HepG2 (cell line): Measurements from ENCODE around the gene ZMAT2. TPM values are rescaled to one million over a fixed set of nuclear protein-coding genes. Genes with fewer than 3 reads are reported as not detected.

Experiments
- ARNT ChIP-seq: fragments of 450-650 bp; IDR thresholded peaks from 2 replicates; pipeline ENCODE4 v1.6.1; 2017
- ASH2L ChIP-seq: fragments of 300-600, 200-600 bp; sonication (generic); IDR thresholded peaks from 2 replicates; pipeline ENCODE4 v1.7.0; 2017; ENCODE audit warnings: low read depth, mild to moderate bottlenecking, moderate library complexity, mixed read lengths, low read length; ENCODE audit not compliant: insufficient read length
- BCL6 ChIP-seq: IDR thresholded peaks from 2 replicates; pipeline ENCODE4 v1.6.1; 2016; ENCODE audit warnings: missing genetic modification reagents, missing compliant biosample characterization
- EED ChIP-seq: sonication (generic); formaldehyde crosslinking; IDR thresholded peaks from 2 replicates; pipeline ENCODE4 v1.5.0; 2020; ENCODE audit warnings: mild to moderate bottlenecking, missing genetic modification reagents
- GZF1 ChIP-seq: sonication (generic); formaldehyde crosslinking; IDR thresholded peaks from 2 replicates; pipeline ENCODE4 v1.5.1; 2020; ENCODE audit warnings: mild to moderate bottlenecking, missing genetic modification reagents
- HNF1A ChIP-seq, 2 experiments: sonication (generic) in 1 of 2; formaldehyde crosslinking in 1 of 2; IDR thresholded peaks; 2 replicates each; pipeline versions ENCODE4 v1.4.0 to v1.6.1; 2016 to 2020; ENCODE audit warnings: borderline replicate concordance in 1 of 2, low read depth in 1 of 2, mild to moderate bottlenecking in 1 of 2, missing genetic modification reagents in 1 of 2
- KDM3A ChIP-seq: IDR thresholded peaks from 2 replicates; pipeline ENCODE4 v1.6.1; 2018; ENCODE audit warnings: low read depth, missing compliant biosample characterization
- KLF11 ChIP-seq: IDR thresholded peaks from 2 replicates; pipeline ENCODE4 v1.6.1; 2016; ENCODE audit warnings: missing compliant biosample characterization
- RFXAP ChIP-seq: sonication (generic); formaldehyde crosslinking; IDR thresholded peaks from 2 replicates; pipeline ENCODE4 v1.4.0; 2020; ENCODE audit warnings: missing genetic modification reagents, borderline replicate concordance
- TFE3 ChIP-seq: IDR thresholded peaks from 2 replicates; pipeline ENCODE4 v1.6.1; 2016
- U2AF2 ChIP-seq: fragments of 200-400 bp; formaldehyde crosslinking; IDR thresholded peaks from 2 replicates; pipeline ENCODE4 v1.6.1; 2017; ENCODE audit warnings: low read depth, mild to moderate bottlenecking, low read length
- polyA plus RNA-seq, 8 experiments: library from polyadenylated mRNA; depleted of rRNA in 3 of 8; stranded (reverse) in 7 of 8; unstranded in 1 of 8; fragments of >200 nt; fragmentation: Illumina TruSeq in 4 of 8; extraction: Trizol in 4 of 8; gene quantifications; 2 replicates each; pipeline versions ENCODE4 v1.2.1 to v1.2.3, GENCODE V29; 2011 to 2016; ENCODE audit warnings: low read depth in 4 of 8, missing spikeins in 1 of 8, mixed read lengths in 1 of 8; ENCODE audit not compliant: insufficient read depth in 1 of 8
- total RNA-seq, 5 experiments: library from RNA; depleted of rRNA; stranded (reverse); fragments of >200 nt; fragmentation: Illumina TruSeq; extraction: Trizol; gene quantifications; 2 replicates each; pipeline ENCODE4 v1.2.3, GENCODE V29; 2016; ENCODE audit warnings: low read depth in 1 of 5
- TF ChIP-seq, protein P1 (sequence below): sonication (generic); formaldehyde crosslinking; IDR thresholded peaks from 2 replicates; pipeline ENCODE4 v1.5.0; 2020; ENCODE audit warnings: missing genetic modification reagents, mild to moderate bottlenecking, borderline replicate concordance
- TF ChIP-seq, protein P2 (sequence below): conservative IDR thresholded peaks from 2 replicates; pipeline ENCODE4 v1.6.1; 2018; ENCODE audit warnings: missing genetic modification reagents
- TF ChIP-seq, protein P3 (sequence below): sonication (generic); formaldehyde crosslinking; IDR thresholded peaks from 2 replicates; pipeline ENCODE4 v1.4.0; 2020; ENCODE audit warnings: missing genetic modification reagents

The ZMAT2 gene
- total and polyA plus RNA-seq, 2 of the 13 experiments (the other 11 are each of a cell fraction or from before 2014, with no cell fraction given): 35.4 to 92.8 TPM

DNA sequence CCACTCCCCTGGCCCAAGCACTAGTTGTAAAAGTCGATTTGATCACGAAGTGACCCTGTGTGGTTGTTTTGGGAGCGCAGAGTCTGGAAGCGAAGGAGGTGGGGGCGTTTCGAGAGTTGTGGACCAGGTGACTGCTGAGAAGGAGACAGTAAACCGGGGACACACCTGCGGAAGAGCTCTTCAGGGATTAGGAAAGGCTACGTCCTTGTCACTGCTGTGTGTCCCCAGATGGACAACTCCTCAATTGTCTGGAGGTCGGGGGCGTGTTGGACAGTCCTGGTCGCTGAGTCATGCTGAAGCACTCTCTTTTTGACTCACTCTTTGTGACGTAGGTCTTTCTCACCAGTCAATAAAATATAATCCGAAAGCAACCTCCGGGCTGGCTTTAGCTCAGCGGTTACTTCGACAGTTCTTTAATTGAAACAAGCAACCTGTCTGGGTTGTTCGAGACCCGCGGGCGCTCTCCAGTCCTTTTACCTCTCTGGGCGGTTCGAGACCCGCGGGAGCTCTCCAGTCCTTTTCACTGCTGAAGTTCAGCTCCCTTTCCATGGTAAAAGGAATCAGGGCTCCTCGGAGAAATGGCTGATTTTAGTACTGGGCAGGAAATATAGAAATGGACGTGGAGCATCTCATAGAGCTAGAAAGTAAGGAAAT lies 10.8 kb downstream of the ZMAT2 start (continued):
- TF ChIP-seq, protein P1, sequence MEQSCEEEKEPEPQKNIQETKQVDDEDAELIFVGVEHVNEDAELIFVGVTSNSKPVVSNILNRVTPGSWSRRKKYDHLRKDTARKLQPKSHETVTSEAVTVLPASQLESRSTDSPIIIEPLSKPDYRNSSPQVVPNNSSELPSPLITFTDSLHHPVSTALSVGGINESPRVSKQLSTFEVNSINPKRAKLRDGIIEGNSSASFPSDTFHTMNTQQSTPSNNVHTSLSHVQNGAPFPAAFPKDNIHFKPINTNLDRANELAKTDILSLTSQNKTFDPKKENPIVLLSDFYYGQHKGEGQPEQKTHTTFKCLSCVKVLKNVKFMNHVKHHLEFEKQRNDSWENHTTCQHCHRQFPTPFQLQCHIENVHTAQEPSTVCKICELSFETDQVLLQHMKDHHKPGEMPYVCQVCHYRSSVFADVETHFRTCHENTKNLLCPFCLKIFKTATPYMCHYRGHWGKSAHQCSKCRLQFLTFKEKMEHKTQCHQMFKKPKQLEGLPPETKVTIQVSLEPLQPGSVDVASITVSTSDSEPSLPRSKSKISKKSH (CRISPR knock-in tag): no peak
- 0 out of 2 replicates have a peak, but pooled peaks have one; percentile 40 for TF ChIP-seq TFE3
- TF ChIP-seq, protein P2, sequence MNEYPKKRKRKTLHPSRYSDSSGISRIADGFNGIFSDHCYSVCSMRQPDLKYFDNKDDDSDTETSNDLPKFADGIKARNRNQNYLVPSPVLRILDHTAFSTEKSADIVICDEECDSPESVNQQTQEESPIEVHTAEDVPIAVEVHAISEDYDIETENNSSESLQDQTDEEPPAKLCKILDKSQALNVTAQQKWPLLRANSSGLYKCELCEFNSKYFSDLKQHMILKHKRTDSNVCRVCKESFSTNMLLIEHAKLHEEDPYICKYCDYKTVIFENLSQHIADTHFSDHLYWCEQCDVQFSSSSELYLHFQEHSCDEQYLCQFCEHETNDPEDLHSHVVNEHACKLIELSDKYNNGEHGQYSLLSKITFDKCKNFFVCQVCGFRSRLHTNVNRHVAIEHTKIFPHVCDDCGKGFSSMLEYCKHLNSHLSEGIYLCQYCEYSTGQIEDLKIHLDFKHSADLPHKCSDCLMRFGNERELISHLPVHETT (CRISPR knock-in tag): no peak
- peak; percentile 50; the same call in 1 of the 2 replicates for TF ChIP-seq KLF11 (CRISPR knock-in tag)
- TF ChIP-seq U2AF2: no peak
- TF ChIP-seq EED (CRISPR knock-in tag): no peak
- peak; percentile 63; the same call in 1 of the 2 replicates for TF ChIP-seq KDM3A (CRISPR knock-in tag)
- no peak for TF ChIP-seq HNF1A (IDR thresholded peaks at IDR 0.05; ENCODE audit: low read depth)
- no peak for TF ChIP-seq HNF1A (CRISPR knock-in tag; IDR thresholded peaks at IDR 0.05; ENCODE audit: borderline replicate concordance)
- 0 out of 2 replicates have a peak, but pooled peaks have one; percentile 30 for TF ChIP-seq RFXAP (CRISPR knock-in tag)
- peak; percentile 70 for TF ChIP-seq ASH2L
- peak; percentile 56; the same call in 1 of the 2 replicates for TF ChIP-seq BCL6 (CRISPR knock-in tag)
- no peak for TF ChIP-seq ARNT
- TF ChIP-seq, protein P3, sequence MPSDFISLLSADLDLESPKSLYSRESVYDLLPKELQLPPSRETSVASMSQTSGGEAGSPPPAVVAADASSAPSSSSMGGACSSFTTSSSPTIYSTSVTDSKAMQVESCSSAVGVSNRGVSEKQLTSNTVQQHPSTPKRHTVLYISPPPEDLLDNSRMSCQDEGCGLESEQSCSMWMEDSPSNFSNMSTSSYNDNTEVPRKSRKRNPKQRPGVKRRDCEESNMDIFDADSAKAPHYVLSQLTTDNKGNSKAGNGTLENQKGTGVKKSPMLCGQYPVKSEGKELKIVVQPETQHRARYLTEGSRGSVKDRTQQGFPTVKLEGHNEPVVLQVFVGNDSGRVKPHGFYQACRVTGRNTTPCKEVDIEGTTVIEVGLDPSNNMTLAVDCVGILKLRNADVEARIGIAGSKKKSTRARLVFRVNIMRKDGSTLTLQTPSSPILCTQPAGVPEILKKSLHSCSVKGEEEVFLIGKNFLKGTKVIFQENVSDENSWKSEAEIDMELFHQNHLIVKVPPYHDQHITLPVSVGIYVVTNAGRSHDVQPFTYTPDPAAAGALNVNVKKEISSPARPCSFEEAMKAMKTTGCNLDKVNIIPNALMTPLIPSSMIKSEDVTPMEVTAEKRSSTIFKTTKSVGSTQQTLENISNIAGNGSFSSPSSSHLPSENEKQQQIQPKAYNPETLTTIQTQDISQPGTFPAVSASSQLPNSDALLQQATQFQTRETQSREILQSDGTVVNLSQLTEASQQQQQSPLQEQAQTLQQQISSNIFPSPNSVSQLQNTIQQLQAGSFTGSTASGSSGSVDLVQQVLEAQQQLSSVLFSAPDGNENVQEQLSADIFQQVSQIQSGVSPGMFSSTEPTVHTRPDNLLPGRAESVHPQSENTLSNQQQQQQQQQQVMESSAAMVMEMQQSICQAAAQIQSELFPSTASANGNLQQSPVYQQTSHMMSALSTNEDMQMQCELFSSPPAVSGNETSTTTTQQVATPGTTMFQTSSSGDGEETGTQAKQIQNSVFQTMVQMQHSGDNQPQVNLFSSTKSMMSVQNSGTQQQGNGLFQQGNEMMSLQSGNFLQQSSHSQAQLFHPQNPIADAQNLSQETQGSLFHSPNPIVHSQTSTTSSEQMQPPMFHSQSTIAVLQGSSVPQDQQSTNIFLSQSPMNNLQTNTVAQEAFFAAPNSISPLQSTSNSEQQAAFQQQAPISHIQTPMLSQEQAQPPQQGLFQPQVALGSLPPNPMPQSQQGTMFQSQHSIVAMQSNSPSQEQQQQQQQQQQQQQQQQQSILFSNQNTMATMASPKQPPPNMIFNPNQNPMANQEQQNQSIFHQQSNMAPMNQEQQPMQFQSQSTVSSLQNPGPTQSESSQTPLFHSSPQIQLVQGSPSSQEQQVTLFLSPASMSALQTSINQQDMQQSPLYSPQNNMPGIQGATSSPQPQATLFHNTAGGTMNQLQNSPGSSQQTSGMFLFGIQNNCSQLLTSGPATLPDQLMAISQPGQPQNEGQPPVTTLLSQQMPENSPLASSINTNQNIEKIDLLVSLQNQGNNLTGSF (CRISPR knock-in tag): no peak
- no peak for TF ChIP-seq GZF1 (CRISPR knock-in tag)
